DMS53 (cell line): Measurements from ENCODE around the gene GPR25.

Experiments used
- DNase-seq: peaks from one replicate; lab custom pipeline; 2025; lab: John Stamatoyannopoulos, UW

GPR25 gene

DNA sequence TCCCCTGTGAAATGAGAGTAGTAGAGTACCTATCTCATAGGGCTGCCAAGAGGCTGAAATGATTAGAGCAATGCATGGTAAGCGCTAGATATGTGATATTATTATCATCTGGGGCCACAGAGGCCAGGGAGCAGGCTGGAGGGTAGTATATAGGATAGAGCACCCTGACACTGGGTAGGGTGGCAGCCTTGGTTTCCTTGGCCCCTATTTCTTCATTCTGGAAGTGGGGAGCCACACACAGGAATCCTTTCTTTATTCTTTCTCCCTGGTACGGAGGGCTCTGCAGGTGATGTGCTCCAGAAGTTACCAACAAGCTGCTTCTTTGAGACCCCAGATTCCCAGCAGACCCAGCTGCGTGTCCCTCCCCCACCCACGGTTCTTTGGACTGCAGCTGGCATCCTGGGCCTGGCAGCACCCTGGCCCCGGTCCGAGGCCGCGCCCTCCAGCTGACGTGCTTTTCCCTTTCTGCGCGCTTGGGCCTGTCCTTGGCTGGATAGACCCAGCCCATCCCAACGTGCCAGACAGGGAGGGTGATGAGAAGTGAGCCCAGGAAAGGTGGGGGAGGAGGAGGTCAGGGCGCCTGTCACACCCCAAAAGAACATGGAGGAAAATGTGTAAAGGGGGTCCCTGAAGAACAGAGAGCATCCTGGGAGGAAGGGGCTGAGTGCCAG lies 40.1 kb downstream of the GPR25 start:
- no peak for DNase-seq

GRCh38 chr1:200916152-200916551 lies 43.4 kb downstream of the GPR25 start:
- DNase-seq: no peak

GRCh38 chr1:200916681-200917080 lies 43.9 kb downstream of the GPR25 start:
- DNase-seq: no peak

DNA sequence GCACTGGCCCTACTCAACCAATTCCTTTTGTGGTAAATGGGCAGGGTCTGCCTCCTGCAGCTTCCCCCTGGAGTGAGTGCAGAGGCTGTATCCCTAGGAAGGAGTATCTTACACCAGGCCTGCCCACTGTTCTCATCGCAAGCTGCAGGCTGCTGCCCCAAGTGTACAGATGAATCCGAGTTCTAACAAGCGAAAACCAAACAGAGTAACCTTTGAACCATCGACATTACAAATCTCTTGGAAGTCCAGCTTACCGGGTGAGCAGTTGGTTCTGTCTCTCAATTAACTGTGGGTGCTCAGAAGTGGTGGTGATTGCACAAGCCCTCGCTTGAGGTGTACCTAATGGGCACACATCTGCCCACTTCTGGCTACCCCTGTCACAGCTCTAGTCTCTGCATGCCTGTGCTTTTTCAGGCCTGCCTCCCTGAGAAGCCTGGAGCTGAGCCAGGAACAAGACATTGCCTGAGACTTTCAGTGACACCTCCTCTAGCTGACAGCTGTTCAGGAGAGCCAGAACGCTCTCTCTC lies 44.6 kb downstream of the GPR25 start:
- peak; percentile 34 for DNase-seq

- DNase-seq: no peak
These were observed 45.2 kb downstream of the GPR25 start for GRCh38 chr1:200918006-200918405.

DNA sequence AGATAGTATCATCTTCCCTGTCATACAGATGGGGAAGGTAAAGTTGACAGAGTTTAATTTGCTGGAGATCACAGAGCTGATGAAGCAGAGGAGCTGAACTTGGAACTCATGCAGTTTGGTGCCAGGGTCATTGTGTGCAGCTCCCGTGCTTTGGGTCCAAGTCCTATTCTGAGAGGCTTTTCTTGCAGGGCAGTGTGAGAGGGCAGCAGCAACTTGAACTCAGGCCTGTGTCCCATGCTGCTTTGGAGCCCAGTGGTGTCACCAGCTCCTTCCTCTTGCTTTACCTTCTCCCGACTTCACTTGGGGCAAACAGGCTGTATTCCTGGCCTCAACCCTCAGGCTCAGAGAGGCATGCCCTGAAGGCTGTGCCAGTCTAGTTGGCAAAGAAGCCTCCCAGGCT lies 46.6 kb downstream of the GPR25 start:
- no peak for DNase-seq

- DNase-seq: no peak
These were observed 48.9 kb downstream of the GPR25 start for GRCh38 chr1:200921571-200922110.

DNA sequence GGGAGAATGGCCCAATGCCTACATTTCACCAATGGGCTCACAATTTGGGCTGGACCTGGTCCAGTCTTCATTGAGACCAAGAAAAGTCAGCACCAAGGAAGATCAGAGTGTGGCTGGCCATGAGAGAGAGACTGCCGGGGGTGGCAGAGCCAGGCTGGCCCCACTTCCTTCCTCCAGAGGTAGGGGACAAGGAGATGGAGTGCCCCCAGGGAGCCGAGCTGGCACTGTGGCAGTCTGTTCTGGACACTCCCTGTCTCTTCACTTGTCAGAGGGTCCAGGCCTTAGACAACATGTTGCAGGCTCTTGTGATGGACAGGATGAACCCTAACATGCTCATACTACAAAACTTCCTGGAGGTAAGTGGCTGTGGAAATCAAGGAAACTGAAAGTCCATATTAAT lies 49.6 kb downstream of the GPR25 start:
- DNase-seq: no peak

GRCh38 chr1:200923601-200924000 lies 50.8 kb downstream of the GPR25 start:
- no peak for DNase-seq
